DMS153 treated with DMSO at 0.1 percent for 48 hours (cell line): ENCODE measurements around the gene GNAS.

Experiments used
- DNase-seq: peaks from one replicate; lab custom pipeline; 2025; ENCODE audit not compliant: unreplicated experiment; lab: John Stamatoyannopoulos, UW

The GNAS gene

DNA sequence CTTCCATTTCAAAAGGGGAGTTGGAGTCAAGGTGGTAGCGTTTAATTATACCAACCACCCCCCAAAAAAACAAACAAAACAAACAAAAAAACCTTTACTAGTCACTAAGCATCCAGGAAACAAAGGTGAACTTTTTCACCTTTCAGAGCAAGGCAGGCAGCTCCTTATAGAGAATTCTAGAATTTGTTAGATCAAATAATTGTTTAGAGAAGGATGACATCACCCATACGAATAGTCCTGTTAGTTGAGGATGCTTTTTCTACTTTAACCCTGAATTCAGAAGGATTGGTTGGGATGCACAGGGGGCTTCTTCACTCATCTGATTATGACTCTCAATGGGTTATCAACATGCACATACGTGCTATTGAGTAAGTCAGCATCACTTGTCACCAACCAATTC is 44.3 kb downstream of the GNAS start:
- no peak for DNase-seq

- DNase-seq: no peak
Measured at GRCh38 chr20:58897488-58897887, 45.0 kb downstream of the GNAS start.

DNA sequence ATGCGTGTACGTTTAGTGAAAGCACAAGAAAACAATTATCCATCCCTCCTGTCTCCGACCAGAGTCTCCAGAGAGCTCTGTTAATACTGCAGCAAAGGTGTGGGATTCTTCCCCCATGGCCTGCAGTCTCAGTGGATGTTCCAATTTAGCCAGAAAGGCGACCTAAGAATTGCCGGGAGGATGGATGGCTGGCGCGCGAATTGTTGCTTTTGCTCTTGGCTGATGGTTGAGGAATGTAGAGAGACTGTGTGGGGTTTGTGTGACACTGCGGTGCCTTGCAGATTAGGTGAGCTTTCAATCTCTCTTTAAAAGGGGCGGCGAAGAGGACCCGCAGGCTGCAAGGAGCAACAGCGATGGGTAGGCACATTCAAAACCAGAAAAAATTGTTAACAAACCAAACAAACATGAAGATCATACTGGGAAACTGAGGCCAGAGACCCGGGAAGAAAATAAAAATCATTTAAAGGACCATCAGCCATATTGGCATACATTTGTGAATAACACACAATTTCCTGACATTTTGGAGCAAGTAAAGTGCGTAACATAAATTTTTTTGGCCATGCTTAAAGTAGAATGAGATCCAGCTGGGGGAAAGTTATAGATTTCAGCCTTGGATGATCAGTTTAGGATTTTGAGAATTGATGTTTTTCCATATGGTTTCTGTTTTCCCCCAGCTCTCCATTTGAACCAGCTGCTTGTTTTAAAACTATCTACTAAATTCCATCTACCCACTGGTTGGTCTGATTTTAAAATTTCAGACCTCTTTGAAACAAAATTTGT is 46.3 kb downstream of the GNAS start:
- no peak for DNase-seq

DNA sequence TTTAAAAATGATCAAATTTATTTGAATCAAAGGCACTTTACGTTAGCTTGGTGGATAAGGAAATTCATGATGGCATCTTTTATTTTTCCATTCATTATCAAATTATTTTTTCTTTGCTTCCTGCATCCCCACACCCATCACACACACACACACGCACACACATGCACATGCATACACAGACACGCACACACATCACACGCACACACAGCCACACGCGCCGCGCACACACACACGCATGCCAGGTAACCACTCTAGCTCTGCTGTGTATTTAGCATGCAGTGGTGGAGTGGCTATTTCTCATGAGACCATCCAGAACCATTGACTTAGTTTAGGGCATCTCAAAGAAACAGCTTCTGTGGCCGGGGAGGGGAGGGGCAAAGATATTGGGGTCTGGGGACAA is 47.0 kb downstream of the GNAS start:
- DNase-seq: no peak

DNA sequence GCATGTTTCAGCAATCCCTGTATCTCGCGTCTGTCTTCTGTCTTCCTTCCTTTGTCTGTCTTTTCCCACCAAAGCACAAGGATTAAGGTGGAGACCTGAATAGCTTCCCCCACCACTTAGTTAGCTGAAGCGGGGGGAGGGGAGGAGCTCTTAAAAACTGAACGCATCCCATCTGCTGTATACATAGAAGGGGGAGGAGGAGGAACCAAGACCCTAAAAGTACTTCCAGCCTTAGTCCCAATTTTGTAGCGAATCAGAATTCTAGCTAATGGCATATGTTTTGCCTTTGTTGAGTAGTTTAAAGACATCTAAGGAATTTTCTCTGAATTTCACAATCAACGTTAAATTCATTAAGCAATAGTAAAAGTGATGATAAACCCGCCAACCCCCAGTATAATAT is 47.9 kb downstream of the GNAS start:
- DNase-seq: no peak

- no peak for DNase-seq
Measured at GRCh38 chr20:58901488-58902402, 49.2 kb downstream of the GNAS start.

- DNase-seq: no peak
Measured at GRCh38 chr20:58903614-58904013, 51.1 kb downstream of the GNAS start.

- DNase-seq: no peak
Measured at GRCh38 chr20:58905236-58905635, 52.7 kb downstream of the GNAS start.

DNA sequence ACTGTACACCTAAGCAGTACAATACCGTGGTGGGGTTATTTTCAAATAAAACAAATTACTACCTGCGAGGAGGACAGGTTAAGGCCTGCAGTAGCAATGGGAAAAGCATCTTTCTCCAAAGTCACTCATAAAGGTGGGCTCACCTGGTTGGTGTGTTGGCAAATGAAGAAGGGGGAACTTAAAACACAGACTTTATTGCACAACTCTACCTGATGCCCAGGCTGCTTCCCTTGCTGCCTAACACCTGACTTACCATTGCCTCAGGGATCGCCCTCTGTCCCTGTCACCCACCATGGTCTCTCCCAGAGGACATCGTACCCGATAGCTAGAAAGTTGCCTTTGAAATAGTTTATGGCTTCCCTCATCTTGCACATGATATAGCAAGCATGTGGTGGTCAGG is 53.6 kb downstream of the GNAS start:
- DNase-seq: no peak

DNA sequence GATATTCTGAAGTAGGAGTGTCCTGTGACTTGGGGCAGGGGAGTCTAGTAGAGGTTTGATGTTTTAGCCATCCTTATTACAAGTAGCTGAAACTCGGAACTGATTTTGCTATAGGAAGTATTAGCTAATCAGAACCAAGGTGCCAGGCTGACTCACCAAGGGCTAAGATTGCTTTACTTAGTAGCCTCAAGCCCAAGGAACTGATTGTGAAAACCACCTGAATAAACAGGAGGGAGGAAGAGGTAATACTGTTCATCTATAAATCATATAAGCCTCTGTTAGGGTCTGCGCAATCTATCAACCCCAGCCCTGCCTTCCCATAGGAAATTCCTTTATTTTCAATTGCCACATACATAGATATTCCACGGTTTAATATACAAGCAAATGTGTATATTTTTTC is 54.4 kb downstream of the GNAS start:
- no peak for DNase-seq

DNA sequence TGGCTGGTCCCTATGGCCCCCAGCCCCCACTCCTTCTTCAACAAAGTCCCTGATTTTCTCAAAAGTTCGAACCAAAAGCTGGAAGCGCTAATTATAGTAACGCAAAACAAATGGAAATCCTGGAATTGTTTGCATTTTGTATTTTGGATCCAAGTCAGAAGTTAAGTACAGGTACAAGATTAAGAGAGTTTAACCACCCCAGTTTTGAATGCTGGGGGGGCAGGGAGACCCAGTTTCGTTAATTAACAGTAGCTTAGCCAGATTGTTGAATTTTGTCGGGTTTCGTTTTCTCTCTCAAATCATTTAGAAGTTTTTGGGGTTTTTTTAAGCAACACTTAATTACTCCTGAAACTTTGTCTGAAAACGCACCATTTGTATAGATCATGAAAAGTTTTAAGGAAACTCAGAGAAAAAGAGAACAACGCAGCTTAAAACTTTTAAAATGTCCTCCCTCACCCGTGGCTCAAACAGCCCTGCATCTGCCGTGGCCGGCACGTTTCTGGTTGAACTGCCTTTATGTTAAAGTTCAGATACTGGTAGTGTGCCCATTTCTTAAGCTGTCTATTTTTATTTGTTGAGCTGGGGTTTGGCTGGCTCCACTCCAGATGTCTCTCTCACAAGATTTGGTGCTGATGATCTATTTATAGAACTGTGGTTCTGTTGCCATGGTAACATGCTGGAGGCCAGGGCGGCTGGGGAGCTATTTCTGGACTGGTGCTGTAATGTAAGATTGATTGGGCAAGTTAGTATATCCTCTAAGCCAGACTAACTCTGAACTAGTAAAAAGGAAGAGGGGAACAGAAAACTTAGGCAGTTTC is 55.0 kb downstream of the GNAS start:
- peak; percentile 7 for DNase-seq

DNA sequence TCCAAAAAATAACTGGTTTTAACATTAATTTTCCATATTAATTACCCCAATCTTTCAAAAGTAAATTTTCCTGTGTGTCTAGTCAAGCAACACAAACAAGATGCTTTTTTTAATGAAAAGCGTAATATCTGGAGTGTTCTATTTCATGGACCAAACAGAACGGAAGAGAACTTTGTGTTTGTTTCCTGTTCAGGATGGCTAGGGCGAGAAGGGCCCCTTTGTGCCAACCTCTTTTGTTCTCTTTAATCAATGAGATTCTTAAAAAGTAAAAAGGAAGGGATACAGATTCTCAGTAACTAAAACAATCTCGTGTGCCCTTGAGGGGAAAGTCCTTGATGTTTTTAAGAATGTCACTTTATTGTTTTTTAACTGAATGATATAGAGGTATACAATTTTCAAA is 55.7 kb downstream of the GNAS start:
- DNase-seq: no peak

- DNase-seq: no peak
Measured at GRCh38 chr20:58908941-58909340, 56.4 kb downstream of the GNAS start.

GRCh38 chr20:58909585-58909984 is 57.1 kb downstream of the GNAS start:
- no peak for DNase-seq

DNA sequence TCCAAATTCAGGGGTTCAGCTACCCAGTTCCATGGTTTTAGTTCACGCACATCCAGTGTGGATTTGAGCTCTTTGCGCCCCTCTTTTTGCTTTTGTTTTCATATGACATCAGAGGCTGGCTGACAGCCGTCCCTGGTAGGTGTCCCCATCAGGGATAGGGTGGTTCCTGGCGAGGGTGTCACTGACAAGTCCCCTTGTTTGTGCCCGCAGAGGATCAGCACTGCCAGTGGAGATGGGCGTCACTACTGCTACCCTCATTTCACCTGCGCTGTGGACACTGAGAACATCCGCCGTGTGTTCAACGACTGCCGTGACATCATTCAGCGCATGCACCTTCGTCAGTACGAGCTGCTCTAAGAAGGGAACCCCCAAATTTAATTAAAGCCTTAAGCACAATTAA is 58.0 kb downstream of the GNAS start:
- DNase-seq: no peak

DNA sequence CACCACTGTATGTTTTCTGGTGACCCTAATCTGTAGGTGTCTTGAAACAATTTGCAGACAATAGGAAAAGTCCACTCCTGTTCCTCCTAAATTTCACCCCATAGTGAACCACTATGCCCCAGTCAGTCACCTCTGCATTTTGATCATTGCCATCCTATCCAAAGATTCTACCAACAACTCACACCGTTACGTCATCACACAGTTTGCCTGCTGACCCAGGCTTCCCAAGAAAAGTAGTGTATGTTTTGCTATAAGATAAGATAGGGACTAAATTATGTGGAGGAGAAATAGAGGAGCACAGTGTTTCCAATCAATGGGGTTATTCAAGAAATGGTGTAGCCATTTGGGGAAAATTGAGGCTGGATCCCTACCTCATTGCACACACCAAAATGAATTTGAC is 58.8 kb downstream of the GNAS start:
- DNase-seq: no peak

DNA sequence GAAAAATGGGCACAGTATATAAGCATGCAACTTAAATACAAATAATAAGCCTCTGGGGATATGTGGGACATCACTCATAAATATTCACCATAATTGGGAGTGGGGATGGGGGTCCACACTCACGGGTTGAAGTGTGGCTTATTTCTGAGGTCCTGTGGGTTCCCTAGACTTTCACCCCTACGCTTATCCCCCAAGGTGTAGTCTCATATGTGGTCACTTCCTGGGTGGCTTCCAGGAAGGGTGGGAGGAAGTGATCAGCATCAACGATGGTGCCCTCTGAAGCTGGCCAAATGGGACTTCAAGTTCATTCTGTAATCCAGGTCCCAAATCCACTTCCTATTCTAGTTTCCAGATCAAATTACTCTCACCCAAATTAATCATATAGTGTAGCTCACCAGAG is 59.5 kb downstream of the GNAS start:
- DNase-seq: no peak

- no peak for DNase-seq
Measured at GRCh38 chr20:58913079-58913478, 60.6 kb downstream of the GNAS start.

GRCh38 chr20:58918621-58919020 is 66.1 kb downstream of the GNAS start:
- DNase-seq: no peak

DNA sequence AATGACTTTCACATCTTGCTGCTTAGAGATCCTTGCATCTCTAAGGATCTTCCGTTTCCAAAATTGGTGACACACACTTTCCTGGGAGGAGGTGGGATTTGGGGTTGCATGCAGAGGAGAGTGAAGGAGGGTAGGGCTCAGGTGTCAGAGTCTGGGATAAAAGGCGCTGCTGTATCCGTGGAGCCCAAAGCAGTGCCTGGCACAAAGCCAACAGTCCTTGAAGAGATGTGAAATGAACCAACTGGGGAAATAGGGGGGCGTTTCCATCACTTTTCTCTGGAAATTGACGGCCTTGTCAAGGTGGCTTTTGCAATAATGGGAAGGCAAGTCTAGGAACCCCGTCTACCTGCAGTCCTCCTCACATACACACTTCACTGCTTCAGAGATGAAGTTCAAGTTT is 69.0 kb downstream of the GNAS start:
- no peak for DNase-seq

- DNase-seq: no peak
Measured at GRCh38 chr20:58922036-58922435, 69.5 kb downstream of the GNAS start.
